Stimulated activated CD8-positive, alpha-beta memory T cell treated with anti-CD3 and anti-CD28 coated beads, Interleukin-4, amount 100 ng/mL, for 48 hours (primary cell): ENCODE results near the gene CHD1L.
"Not testable (repeated sequence)": the region's sequence is repeated elsewhere in the genome, so short reads cannot be mapped to it uniquely, and the experiment has no call there.

Experiments
- DNase-seq: peaks from one replicate; pipeline ENCODE4 v3.0.0-alpha.2; 2020

Gene CHD1L

DNA sequence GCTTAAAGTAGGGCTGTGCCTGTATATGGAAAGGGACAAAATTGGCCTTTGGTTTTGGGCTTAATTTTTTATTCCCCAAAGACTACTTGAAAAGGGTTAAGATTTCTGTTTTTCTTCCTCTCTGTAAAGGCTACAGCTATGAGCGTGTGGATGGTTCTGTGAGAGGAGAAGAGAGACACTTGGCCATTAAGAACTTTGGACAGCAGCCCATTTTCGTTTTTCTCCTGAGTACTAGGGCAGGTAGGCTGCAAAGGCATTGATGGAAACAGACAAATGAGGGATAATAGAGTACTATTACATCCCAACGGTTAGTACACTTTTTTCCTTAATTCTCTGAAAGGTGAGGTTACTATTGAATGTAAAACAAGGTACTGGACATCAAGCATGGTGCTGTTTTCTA, 29.6 kb downstream of the CHD1L start:
- no peak for DNase-seq

DNA sequence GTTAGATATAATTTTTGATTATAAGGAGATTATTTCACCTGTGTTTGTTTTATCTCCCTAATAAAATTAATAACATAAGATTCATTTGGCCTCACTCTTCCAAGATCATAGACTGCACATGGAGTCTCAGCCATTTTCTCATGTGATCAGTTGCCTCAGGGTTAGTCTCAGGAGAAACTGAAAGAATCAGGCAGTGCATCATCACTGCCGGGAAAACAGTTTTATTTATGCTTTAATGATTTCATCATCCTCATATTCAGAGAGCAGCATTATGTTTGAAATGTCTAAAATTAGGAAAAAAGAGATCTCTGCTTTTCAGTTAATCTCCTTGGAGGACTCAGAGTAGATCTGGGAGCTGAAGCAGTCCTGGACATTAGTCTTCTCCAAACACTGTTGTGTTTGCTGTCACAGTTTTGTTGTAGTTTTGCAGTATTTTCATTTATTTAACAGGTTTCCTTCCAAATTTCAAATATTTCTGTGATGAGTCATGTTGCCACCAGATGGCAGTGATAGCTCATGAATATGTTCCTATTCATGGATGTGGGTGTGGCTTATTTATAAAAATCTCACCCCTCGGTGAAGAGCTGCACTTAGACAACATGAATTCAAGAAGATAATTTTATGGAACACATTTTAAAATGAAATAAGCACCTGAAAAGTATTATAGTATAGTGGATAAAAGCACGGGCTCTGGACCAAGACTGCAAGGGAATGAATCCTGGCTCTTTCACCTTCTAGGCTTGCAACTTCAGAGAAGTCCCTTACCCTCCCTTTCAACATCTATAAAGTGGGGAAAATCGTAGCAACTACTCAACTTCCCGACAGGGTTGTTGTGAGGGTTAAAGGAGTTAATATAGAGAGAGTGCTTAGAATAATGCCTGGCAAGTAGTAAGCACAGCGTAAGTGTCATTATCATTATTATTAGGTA, 31.2 kb downstream of the CHD1L start:
- DNase-seq = no peak

DNA sequence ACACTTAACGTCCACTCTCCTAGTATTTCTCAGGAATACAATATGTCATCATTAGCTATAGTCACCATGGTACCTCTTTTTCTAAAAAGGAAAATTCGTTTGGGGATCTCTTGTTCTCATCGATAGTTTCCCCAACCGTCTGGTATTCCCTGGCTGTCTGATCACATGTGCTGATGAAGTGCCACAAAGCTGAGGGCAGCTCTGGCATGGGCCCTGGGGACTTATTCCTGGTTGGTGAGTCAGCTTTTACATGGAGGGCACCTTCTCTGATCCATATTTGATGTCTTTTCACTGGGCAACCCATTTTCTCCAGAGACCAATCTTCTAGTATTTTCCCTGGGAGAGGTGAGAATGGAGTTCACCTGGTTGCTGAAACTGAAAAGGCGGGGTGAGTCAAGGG, 39.5 kb downstream of the CHD1L start:
- no peak for DNase-seq

DNA sequence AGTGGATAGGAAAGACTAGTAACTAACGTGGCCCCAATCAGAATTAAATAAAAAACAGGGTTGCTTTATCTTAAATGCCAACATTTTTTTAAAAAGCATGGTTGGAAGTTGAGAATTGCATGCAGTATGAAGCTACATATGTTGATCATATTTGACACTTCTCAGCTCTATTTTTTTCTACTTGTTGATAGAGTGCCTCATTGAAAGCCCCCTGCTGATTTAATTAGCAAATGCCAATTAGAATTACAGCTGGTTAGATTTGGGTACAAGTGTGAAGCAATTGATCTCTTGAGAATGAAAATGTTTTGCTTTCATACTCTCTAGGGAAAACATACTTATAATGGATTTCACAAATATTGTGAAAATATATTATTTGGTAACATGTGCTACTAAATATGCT, 40.5 kb downstream of the CHD1L start:
- no peak for DNase-seq

DNA sequence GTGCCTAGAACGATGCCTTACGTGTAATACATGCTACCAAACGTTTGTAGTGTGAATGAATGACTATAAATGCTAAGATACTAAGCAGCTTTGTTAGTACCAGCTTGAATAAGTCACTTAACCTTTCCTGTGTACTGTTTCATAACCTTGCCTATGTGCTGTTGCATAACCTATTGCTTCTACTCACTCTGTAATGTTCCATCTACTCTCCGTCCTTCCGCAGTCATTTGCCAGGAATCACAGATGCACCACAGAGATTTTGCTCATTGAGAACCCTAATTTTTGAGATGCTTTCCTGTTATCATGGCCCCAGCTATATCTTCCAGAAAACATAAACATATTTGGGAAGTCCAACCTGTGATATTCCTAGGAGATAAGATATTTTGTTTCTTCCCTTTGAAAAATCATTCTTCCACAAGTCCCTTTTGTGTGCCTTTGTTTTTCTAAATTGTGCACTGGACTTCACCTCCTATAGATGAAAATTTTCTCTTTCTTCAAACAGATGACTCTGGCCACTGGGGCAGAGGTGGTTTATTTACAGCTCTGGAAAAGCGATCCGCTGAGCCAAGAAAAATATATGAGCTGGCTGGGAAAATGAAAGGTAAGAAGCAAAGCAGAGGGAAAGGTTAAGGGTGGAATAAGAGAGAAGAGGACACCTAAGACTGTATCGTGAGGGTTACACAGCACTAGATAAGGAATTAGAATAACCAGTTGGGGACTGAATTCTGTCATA, 44.8 kb downstream of the CHD1L start:
- DNase-seq = no peak

DNA sequence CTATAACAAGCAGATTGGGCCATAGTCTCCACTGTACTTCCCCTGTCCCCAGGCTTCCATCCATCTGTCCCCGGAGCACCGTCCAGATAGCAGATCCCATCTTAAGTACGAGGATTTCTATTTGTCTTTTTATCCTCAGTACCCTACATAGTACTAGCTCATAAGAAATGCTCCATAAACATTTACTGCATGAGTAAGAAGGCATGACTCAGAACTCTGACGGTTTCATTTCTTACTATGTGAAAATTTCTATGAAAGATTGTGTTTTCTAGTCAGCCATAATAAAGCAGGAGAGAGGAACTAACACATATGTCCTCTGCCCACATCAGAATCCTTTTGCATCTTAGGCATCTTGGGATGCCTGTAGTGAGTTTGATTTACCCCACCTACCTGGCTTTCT, 49.5 kb downstream of the CHD1L start:
- no peak for DNase-seq

DNA sequence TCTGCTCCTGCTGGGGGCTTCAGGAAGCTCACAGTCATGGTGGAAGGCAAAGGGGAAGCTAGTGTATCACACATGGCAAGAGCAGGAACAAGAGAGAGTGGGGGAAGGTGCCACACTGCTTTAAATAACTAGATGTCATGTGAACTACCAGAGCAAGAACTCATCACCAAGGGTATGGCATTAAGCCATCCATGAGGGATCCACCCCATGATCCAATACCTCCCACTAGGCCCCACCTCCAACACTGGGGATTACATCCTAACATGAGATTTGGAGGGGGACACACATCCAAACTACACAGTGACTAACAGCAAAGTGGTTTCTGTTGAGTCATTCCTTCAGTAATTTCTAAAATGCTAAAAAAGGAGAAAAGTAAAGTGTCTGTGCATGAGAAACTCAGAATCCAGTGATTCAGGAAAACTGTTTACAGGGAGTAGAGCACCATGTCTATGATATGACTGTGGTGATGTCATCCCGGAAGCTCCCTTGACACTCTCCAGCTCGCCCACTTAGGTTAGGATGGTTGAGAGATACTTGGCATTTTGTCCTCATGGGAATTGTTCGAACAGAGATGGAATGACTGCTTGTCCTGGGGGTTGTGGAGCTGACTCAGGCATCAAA, 50.3 kb downstream of the CHD1L start:
- no peak for DNase-seq

DNA sequence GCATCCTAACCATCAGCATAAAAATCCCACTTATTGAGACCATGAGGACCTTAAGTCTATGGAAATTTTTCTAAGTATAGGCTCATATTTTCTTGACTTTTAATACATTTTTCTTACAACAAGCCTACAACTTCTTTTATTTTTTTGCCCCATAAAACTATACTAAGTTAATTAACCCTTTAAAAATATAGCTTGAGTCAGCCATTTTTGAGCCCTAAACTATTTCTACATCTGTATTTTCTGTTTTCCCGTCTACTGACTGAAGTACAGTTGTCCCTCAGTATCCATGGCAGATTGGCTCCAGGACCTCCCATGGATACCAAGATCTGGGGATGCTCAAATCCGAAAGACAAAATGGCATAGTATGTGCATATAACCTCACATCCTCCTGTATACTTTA, 55.0 kb downstream of the CHD1L start:
- no peak for DNase-seq

DNA sequence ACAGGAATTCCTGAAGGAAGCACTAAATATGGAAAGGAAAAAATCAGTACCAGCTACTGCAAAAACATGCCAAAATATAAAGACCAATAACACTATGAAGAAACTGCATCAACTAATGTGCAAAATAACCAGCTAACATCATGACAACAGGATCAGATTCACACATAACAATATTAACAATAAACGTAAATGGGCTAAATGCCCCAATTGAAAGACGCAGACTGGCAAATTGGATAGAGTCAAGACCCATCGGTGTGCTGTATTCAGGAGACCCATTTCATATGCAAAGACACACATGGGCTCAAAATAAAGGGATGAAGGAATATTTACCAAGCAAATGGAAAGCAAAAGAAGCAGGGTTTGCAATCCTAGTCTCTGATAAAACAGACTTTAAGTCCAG, 63.3 kb downstream of the CHD1L start:
- not testable (repeated sequence) for DNase-seq

DNA sequence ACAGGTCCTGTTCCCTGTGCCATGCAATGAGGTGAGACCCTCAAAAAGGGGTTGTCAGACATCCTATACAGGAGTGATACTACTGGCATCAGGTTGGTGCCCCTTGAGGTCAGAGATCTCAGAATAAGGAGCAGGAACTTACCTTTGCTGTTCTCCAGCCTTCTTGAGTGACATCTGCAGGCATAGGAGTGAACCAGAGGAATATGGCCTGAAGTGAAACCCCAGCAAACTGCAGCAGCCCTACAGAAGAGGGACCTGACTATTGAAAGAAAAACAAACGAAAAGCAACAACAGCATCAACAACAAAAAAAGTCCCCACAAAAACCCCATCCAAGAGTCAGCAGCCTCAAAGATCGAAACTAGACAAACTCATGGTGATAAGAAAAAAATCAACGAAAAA, 74.5 kb downstream of the CHD1L start:
- DNase-seq = no peak

DNA sequence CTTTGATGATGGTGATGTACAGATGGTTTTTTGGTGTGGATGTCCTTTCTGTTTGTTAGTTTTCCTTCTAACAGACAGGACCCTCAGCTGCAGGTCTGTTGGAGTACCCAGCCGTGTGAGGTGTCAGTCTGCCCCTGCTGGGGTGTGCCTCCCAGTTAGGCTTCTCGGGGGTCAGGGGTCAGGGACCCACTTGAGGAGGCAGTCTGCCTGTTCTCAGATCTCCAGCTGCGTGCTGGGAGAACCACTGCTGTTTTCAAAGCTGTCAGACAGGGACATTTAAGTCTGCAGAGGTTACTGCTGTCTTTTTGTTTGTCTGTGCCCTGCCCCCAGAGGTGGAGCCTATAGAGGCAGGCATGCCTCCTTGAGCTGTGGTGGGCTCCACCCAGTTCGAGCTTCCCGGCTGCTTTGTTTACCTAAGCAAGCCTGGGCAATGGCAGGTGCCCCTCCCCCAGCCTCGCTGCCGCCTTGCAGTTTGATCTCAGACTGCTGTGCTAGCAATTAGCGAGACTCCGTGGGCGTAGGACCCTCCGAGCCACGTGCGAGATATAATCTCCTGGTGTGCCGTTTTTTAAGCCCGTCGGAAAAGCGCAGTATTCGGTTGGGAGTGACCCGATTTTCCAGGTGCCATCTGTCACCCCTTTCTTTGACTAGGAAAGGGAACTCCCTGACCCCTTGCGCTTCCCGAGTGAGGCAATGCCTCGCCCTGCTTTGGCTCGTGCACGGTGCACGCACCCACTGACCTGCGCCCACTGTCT, 84.6 kb downstream of the CHD1L start:
- DNase-seq = not testable (repeated sequence)

DNA sequence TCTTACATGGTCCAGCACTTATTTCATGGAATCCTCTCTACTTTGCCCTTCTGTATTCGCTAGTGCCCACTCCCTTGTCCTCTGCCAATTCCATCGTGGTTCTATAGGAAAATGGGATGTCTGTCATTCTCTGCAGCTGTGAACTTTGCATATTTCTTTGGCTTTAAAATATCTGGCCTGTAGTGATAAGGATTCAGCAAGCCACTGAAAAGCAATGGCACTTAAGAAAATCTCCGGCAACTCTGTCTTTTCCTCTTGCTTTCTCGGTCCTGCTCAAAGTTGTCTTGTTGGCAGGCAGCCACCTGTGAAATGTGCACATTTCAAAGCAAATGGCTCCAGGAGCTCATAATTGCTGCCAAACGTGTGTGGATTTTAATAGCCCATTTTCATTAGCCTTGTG, 91.8 kb downstream of the CHD1L start:
- no peak for DNase-seq

DNA sequence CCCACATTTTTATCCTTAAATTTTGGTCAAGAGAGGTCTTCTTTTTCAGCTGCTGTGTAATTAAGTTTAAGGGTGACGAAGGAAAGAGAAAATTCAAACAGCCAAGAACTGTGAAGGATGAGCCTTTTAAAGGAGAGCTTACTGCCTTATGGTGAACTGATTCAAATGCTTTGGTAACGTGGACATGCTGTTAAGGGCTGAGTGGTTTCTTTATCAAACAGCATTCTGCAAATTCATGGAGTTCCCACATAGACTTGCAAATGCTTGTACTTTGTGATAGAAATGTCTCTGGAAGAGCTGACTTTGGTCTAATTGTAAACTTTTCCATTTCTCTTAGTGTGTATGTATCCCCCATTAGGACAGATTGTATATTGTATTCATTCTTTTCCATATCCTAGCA, 93.8 kb downstream of the CHD1L start:
- no peak for DNase-seq

DNA sequence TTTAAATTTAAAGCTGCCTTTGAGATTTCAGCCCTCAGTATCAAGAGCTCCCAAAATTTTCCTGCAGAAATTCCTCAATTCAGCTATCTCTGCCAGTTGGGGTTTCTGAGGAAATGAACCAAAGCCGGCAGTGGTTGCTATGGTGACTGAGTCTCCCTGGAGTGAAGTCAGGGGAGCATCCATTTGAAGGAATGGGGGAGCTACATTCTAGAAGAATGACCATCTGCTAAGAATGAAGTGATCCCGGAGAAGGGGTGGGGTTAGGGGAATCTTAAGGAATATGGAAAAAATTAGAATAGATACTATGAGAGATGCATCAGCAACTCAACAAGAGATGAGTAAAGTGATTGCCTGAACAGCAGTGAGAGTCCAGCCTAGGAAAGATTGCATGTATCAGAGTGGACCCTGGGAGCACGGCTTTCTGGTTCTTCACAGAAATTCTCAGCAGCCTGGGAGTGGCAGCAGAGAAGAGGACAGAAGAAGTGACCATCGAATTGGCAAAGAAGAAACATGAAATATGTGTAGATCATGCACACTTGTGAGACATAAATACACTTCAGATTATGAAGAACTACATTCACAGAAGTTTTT, 94.7 kb downstream of the CHD1L start:
- no peak for DNase-seq

DNA sequence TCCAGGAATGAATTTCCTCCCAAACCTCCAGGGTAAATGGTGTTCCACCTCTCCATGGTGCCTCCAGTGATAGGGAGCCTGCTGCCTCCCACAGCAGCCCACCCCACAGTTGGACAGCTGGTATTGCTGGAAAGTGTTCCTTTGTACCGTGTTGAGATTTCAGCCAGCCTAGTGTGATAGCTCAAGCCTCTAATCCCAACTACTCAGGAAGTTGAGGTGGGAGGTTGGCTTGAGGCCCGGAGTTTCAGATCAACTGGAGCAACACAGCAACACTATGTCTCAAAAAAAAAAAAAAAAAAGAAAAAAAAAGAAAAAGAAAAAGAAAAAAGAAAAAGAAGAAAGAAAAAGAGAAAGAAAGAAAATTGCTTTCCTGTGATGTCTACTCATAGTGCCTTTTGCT, 96.1 kb downstream of the CHD1L start:
- DNase-seq = no peak

DNA sequence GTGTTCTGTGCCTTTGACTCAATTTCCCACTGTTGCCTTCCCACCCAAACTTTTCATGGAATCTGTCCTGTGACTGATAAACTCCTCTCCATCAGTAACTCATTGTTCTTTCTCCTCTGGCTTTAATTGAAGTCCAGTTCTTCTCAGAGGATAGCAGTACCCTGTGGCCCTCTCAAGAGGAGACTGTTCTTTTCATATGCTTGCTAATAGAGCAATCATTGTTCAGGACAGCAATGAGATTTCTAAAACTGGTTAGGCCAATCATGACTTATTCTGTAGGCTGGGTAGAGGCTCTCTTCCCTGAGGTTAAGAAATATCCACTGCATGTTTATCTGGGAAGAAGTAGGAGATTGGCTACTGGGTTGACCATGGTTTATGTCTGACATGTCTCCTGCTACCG, 98.8 kb downstream of the CHD1L start:
- no peak for DNase-seq
